H7 (cell line): Measurements from ENCODE around the gene AXIN2. TPM values are rescaled to one million over a fixed set of nuclear protein-coding genes. Genes with fewer than 3 reads are reported as not detected.

Experiments used
- DNase-seq: peaks from one replicate; pipeline ENCODE4 v3.0.0; 2012
- H3K27me3 ChIP-seq: 2 replicates; pipeline ENCODE4 v1.6.0; 2011; ENCODE audit warnings: mild to moderate bottlenecking, low read length; ENCODE audit not compliant: control insufficient read depth, insufficient read depth
- H3K36me3 ChIP-seq: replicated peaks from 2 replicates; pipeline ENCODE4 v1.5.1; 2011; ENCODE audit warnings: low read length; ENCODE audit not compliant: control insufficient read depth, insufficient read depth
- H3K4me3 ChIP-seq: 2 replicates; pipeline ENCODE4 v1.5.1; 2011; ENCODE audit warnings: low read depth, mild to moderate bottlenecking, control low read depth, low read length, moderate library complexity; ENCODE audit not compliant: insufficient read depth
- total RNA-seq: library from RNA; depleted of rRNA; stranded (reverse); fragments of >200 nt; shearing (Covaris generic); gene quantifications from 2 replicates; pipeline ENCODE4 v1.2.3, GENCODE V29; 2014

The AXIN2 gene
- total RNA-seq, 1 experiment from 2014 or later, result 36.1 TPM

- DNase-seq, result no peak
- no peaks in the 10 kb centered on the region for H3K36me3 ChIP-seq
- no peaks in the 10 kb centered on the region; the same call in 1 of the 2 replicates for H3K27me3 ChIP-seq
- H3K4me3 ChIP-seq, result no peak overlapping the region
These were observed 27.9 kb upstream of the AXIN2 start for GRCh38 chr17:65589321-65589720.

- H3K4me3 ChIP-seq, result no peak overlapping the region
- peak; percentile 58 for DNase-seq
- H3K36me3 ChIP-seq, result no peaks in the 10 kb centered on the region
- no peaks in the 10 kb centered on the region; the same call in 1 of the 2 replicates for H3K27me3 ChIP-seq
These were observed 26.8 kb upstream of the AXIN2 start for GRCh38 chr17:65588181-65588808.

- H3K27me3 ChIP-seq, result no peaks in the 10 kb centered on the region
- no peak overlapping the region for H3K4me3 ChIP-seq
- peak; percentile 29 for DNase-seq
- H3K36me3 ChIP-seq, result no peaks in the 10 kb centered on the region
These were observed 26.2 kb upstream of the AXIN2 start for GRCh38 chr17:65587534-65588180.

GRCh38 chr17:65586899-65587298 lies 25.5 kb upstream of the AXIN2 start:
- H3K36me3 ChIP-seq, result no peaks in the 10 kb centered on the region

GRCh38 chr17:65584604-65585521 lies 23.4 kb upstream of the AXIN2 start:
- no peak for DNase-seq
- Histone ChIP-seq H3K4me3 (no peak overlapping the region), H3K27me3 (no peaks in the 10 kb centered on the region), H3K36me3 (no peaks in the 10 kb centered on the region)

More at GRCh38 chr17:65586899-65587298, 25.5 kb upstream of the AXIN2 start:
- Histone ChIP-seq H3K4me3 (no peak overlapping the region), H3K27me3 (no peaks in the 10 kb centered on the region)
- peak; percentile 63 for DNase-seq

- no peaks in the 10 kb centered on the region for H3K27me3 ChIP-seq
- H3K4me3 ChIP-seq, result no peak overlapping the region
- no peak for DNase-seq
These were observed 22.6 kb upstream of the AXIN2 start for GRCh38 chr17:65583921-65584603.

GRCh38 chr17:65576939-65577338 lies 15.5 kb upstream of the AXIN2 start:
- peaks cover 2% of the 10 kb centered on the region; the same call in 1 of the 2 replicates for H3K27me3 ChIP-seq
- no peak overlapping the region for H3K4me3 ChIP-seq
- peak; percentile 37 for DNase-seq
- H3K36me3 ChIP-seq, result no peaks in the 10 kb centered on the region

More at GRCh38 chr17:65583921-65584603, 22.6 kb upstream of the AXIN2 start:
- H3K36me3 ChIP-seq, result no peaks in the 10 kb centered on the region

GRCh38 chr17:65573282-65573602 lies 11.8 kb upstream of the AXIN2 start:
- peaks cover 2% of the 10 kb centered on the region; the same call in 1 of the 2 replicates for H3K27me3 ChIP-seq
- peak; percentile 53 for DNase-seq
- no peaks in the 10 kb centered on the region for H3K36me3 ChIP-seq
- no peak overlapping the region for H3K4me3 ChIP-seq

GRCh38 chr17:65572581-65573281 lies 11.3 kb upstream of the AXIN2 start:
- peak; percentile 91 for DNase-seq

GRCh38 chr17:65572186-65572580 lies 10.7 kb upstream of the AXIN2 start:
- Histone ChIP-seq H3K36me3 (no peaks in the 10 kb centered on the region), H3K4me3 (no peak overlapping the region), H3K27me3 (peaks cover 2% of the 10 kb centered on the region; the same call in 1 of the 2 replicates)
- DNase-seq, result peak; percentile 43

More at GRCh38 chr17:65572581-65573281, 11.3 kb upstream of the AXIN2 start:
- Histone ChIP-seq H3K4me3 (no peak overlapping the region), H3K27me3 (peaks cover 2% of the 10 kb centered on the region; the same call in 1 of the 2 replicates), H3K36me3 (no peaks in the 10 kb centered on the region)

- Histone ChIP-seq H3K36me3 (no peaks in the 10 kb centered on the region), H3K4me3 (no peak overlapping the region), H3K27me3 (no peaks in the 10 kb centered on the region)
- DNase-seq, result no peak
These were observed 7.5 kb upstream of the AXIN2 start for GRCh38 chr17:65568918-65569317.

GRCh38 chr17:65567566-65567965 lies 6.1 kb upstream of the AXIN2 start:
- DNase-seq, result no peak
- no peaks in the 10 kb centered on the region for H3K27me3 ChIP-seq
- no peak overlapping the region for H3K4me3 ChIP-seq
- H3K36me3 ChIP-seq, result no peaks in the 10 kb centered on the region

- H3K27me3 ChIP-seq, result no peaks in the 10 kb centered on the region
- H3K36me3 ChIP-seq, result no peaks in the 10 kb centered on the region
- no peak for DNase-seq
- no peak overlapping the region for H3K4me3 ChIP-seq
These were observed 4.1 kb upstream of the AXIN2 start for GRCh38 chr17:65565559-65565958.

GRCh38 chr17:65564793-65565192 lies 3.3 kb upstream of the AXIN2 start:
- no peak overlapping the region for H3K4me3 ChIP-seq

More at GRCh38 chr17:65564793-65565192, 3.3 kb upstream of the AXIN2 start:
- Histone ChIP-seq H3K36me3 (no peaks in the 10 kb centered on the region), H3K27me3 (no peaks in the 10 kb centered on the region)
- DNase-seq, result no peak
